Right lobe of liver (tissue), 4 donors: ENCODE results near the gene TENM4.

Source experiments
- POLR2A ChIP-seq: fragments of 450-650 bp; IDR thresholded peaks from one replicate; pipeline ENCODE4 v1.6.1; 2017; ENCODE audit warnings: antibody characterized with exemption, mild to moderate bottlenecking
- TF ChIP-seq, protein P1 (sequence below), 4 donors: fragments of 200-600 bp in 3 of 4; fragments of 450-650 bp in 1 of 4; IDR thresholded peaks; one replicate each; pipeline versions ENCODE4 v1.5.1 to v1.8.0; 2016 to 2022; ENCODE audit warnings: antibody characterized with exemption in 4 of 4, mild to moderate bottlenecking in 2 of 4
- donor health status: DM: no; HTN: no; CAD: no.
- donor health status: DM: no; HTN: no; CAD: no.
- donor health status: DM: no; HTN: yes; CAD: no.

DNA sequence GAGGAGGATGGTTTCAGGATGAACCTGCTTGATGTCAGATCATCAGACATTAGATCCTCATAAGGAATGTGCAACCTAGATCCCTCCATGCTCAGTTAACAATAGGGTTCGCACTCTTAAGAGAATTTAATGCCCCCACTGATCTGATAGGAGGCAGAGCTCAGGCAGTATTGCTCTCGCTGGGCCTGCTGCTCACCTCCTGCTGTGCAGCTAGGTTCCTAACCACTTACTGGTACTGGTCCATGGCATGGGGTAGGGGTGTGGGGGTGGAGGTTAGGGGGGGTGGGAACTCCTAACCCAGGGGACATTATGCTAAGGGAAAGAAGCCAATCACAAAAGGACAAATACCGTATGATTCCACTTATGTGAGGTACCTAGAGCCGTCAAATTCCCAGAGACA lies 256.5 kb downstream of the TENM4 start:
- TF ChIP-seq, protein P1, sequence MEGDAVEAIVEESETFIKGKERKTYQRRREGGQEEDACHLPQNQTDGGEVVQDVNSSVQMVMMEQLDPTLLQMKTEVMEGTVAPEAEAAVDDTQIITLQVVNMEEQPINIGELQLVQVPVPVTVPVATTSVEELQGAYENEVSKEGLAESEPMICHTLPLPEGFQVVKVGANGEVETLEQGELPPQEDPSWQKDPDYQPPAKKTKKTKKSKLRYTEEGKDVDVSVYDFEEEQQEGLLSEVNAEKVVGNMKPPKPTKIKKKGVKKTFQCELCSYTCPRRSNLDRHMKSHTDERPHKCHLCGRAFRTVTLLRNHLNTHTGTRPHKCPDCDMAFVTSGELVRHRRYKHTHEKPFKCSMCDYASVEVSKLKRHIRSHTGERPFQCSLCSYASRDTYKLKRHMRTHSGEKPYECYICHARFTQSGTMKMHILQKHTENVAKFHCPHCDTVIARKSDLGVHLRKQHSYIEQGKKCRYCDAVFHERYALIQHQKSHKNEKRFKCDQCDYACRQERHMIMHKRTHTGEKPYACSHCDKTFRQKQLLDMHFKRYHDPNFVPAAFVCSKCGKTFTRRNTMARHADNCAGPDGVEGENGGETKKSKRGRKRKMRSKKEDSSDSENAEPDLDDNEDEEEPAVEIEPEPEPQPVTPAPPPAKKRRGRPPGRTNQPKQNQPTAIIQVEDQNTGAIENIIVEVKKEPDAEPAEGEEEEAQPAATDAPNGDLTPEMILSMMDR (IDR thresholded peaks at IDR 0.05): no peak
- TF ChIP-seq POLR2A: no peak
